ENCODE data around the gene EHD3.

Gene EHD3

GRCh38 chr2:31233741-31234682 lies at the start of gene EHD3:
EHD3 (plus strand) TSS chr2:31234152; CDS start chr2:31234622, 470 bp downstream.
- Histone ChIP-seq H3K27ac (peak within 1 kb of the TSS; percentile 31 to 79 (median 71); a peak in 20 of 22 replicates), H4K20me1 (peaks cover 0 to 21% (median 0%) of the 10 kb centered on the region in 11 experiments; a peak in 3 of 22 replicates), H3K4me3 (peak within 1 kb of the TSS; percentile 63 to 80 (median 72)), H3K4me2 (peak within 1 kb of the TSS; percentile 89 to 99 (median 96)), H3K27me3 (no peaks in the 10 kb centered on the region), H3K4me1 (peaks cover 34 to 53% (median 44%) of the 10 kb centered on the region in 10 experiments), H3K9ac (peak within 1 kb of the TSS; percentile 66 to 82 (median 79)), H3K9me3 (replicated peaks in 1 of 11) (no peaks in the 10 kb centered on the region), H3K36me3 (peaks cover 0 to 12% (median 0%) of the 10 kb centered on the region in 11 experiments; a peak in 5 of 22 replicates)
- no peak for TF ChIP-seq Cebpa-rat (IDR thresholded peaks at IDR 0.05)

- H3K4me2 ChIP-seq = no peak overlapping the region
- TF ChIP-seq Cebpa-rat (IDR thresholded peaks at IDR 0.05) = no peak
- no peak overlapping the region for H3K9ac ChIP-seq
- H3K27ac ChIP-seq = no peak overlapping the region
- H3K27me3 ChIP-seq = no peaks in the 10 kb centered on the region
- peaks cover 0 to 16% (median 0%) of the 10 kb centered on the region in 11 experiments; a peak in 1 of 22 replicates for H3K36me3 ChIP-seq
- peaks cover 0 to 11% (median 7%) of the 10 kb centered on the region in 11 experiments; a peak in 9 of 22 replicates for H3K9me3 ChIP-seq (replicated peaks in 1 of 11)
- H3K4me3 ChIP-seq = no peak overlapping the region
- no peaks in the 10 kb centered on the region for H3K4me1 ChIP-seq
- H4K20me1 ChIP-seq = no peaks in the 10 kb centered on the region
Measured at GRCh38 chr2:31187166-31187565, 46.8 kb upstream of the EHD3 start.

DNA sequence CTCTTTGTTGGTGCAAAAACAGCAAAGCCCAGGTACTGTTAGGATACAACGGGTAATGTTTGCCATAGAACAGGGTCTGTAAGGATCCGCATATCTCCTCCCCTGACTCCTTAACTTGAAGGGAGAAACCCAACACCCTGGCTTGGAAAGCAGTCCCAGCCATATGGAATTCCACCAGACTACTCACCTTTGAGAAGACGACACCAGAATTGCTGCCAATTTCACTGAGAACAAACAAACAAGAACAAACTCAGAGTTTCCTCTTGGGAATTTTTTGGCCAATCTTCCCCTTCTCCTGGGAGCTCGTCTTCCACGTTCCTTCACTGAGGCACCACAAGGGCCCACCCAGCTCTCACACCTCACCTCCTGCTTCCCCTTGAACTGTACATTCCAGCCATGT lies 45.8 kb upstream of the EHD3 start:
- Histone ChIP-seq H3K9ac (no peak overlapping the region), H3K4me1 (no peaks in the 10 kb centered on the region), H3K27me3 (no peaks in the 10 kb centered on the region), H3K36me3 (peaks cover 0 to 17% (median 0%) of the 10 kb centered on the region in 11 experiments; a peak in 1 of 22 replicates), H4K20me1 (no peaks in the 10 kb centered on the region), H3K27ac (no peak overlapping the region), H3K4me2 (no peak overlapping the region), H3K9me3 (replicated peaks in 1 of 11) (peaks cover 0 to 11% (median 7%) of the 10 kb centered on the region in 11 experiments; a peak in 9 of 22 replicates), H3K4me3 (no peak overlapping the region)
- no peak for TF ChIP-seq Cebpa-rat (IDR thresholded peaks at IDR 0.05)

DNA sequence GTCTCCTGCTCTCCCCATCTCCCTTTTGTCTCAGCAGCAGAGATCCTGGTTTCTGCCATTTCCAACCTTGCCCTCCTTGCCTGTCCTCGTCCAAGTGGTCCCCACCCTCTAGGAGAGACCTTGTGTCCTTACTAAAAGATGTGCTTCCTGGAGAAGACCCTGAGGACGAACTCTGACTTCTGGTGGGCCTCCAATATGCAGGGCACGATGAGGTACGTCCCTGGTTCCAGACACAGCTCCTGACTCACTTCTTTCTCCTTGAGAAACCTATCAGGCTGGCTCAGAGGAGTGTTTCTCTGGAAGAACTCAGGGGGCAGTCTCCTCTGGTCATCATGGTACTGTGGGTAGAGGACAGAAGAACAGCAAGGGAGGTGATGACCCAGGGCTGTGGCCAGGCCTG lies 44.8 kb upstream of the EHD3 start:
- Histone ChIP-seq H3K27me3 (no peaks in the 10 kb centered on the region), H4K20me1 (no peaks in the 10 kb centered on the region), H3K9me3 (replicated peaks in 1 of 11) (peaks cover 0 to 7% (median 3%) of the 10 kb centered on the region in 11 experiments; a peak in 9 of 22 replicates), H3K27ac (no peak overlapping the region), H3K9ac (no peak overlapping the region), H3K4me2 (no peak overlapping the region), H3K4me3 (no peak overlapping the region), H3K36me3 (peaks cover 0 to 17% (median 0%) of the 10 kb centered on the region in 11 experiments; a peak in 1 of 22 replicates), H3K4me1 (no peaks in the 10 kb centered on the region)
- no peak for TF ChIP-seq Cebpa-rat (IDR thresholded peaks at IDR 0.05)

- no peak overlapping the region for H3K4me2 ChIP-seq
- H3K4me1 ChIP-seq = no peaks in the 10 kb centered on the region
- H3K9me3 ChIP-seq (replicated peaks in 1 of 11) = no peaks in the 10 kb centered on the region; a peak in 1 of 22 replicates
- no peaks in the 10 kb centered on the region for H4K20me1 ChIP-seq
- no peak overlapping the region for H3K4me3 ChIP-seq
- no peak overlapping the region for H3K27ac ChIP-seq
- no peak overlapping the region for H3K9ac ChIP-seq
- no peak for TF ChIP-seq Cebpa-rat (IDR thresholded peaks at IDR 0.05)
- H3K27me3 ChIP-seq = no peaks in the 10 kb centered on the region
- H3K36me3 ChIP-seq = peaks cover 0 to 17% (median 0%) of the 10 kb centered on the region in 11 experiments; a peak in 1 of 22 replicates
Measured at GRCh38 chr2:31190188-31190587, 43.8 kb upstream of the EHD3 start.

GRCh38 chr2:31191931-31192330 lies 42.0 kb upstream of the EHD3 start:
- no peaks in the 10 kb centered on the region; a peak in 1 of 22 replicates for H3K9me3 ChIP-seq (replicated peaks in 1 of 11)
- H3K9ac ChIP-seq = no peak overlapping the region
- no peak for TF ChIP-seq Cebpa-rat (IDR thresholded peaks at IDR 0.05)
- H3K4me1 ChIP-seq = no peaks in the 10 kb centered on the region
- no peak overlapping the region for H3K4me3 ChIP-seq
- no peak overlapping the region for H3K4me2 ChIP-seq
- peaks cover 0 to 17% (median 0%) of the 10 kb centered on the region in 11 experiments; a peak in 1 of 22 replicates for H3K36me3 ChIP-seq
- H3K27me3 ChIP-seq = no peaks in the 10 kb centered on the region
- H3K27ac ChIP-seq = no peak overlapping the region
- H4K20me1 ChIP-seq = no peaks in the 10 kb centered on the region

DNA sequence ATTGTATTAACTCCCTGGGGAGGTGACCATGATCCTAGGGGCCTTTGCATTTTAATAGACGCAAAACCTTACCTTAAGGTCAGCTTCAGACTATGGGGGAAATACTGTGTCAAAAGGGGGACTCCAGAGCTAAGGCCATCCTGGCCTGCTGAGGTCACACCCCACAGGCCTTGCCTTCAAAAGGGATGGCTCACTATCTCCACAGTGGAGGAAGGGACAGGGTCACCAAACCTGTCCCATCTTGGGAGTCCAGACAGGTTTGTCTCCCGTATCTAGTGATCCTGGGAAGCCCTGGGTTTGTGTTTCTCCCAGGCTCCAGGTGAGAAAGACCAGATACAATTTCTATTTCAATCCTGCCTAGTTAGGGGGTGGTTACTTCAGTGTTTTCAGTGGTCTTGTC lies 41.6 kb upstream of the EHD3 start:
- Histone ChIP-seq H3K27ac (no peak overlapping the region), H3K9ac (no peak overlapping the region), H3K9me3 (replicated peaks in 1 of 11) (no peaks in the 10 kb centered on the region; a peak in 1 of 22 replicates), H3K4me2 (no peak overlapping the region), H3K4me1 (no peaks in the 10 kb centered on the region), H3K4me3 (no peak overlapping the region), H4K20me1 (no peaks in the 10 kb centered on the region), H3K36me3 (peaks cover 0 to 17% (median 0%) of the 10 kb centered on the region in 11 experiments; a peak in 1 of 22 replicates), H3K27me3 (no peaks in the 10 kb centered on the region)
- TF ChIP-seq Cebpa-rat (IDR thresholded peaks at IDR 0.05) = no peak

DNA sequence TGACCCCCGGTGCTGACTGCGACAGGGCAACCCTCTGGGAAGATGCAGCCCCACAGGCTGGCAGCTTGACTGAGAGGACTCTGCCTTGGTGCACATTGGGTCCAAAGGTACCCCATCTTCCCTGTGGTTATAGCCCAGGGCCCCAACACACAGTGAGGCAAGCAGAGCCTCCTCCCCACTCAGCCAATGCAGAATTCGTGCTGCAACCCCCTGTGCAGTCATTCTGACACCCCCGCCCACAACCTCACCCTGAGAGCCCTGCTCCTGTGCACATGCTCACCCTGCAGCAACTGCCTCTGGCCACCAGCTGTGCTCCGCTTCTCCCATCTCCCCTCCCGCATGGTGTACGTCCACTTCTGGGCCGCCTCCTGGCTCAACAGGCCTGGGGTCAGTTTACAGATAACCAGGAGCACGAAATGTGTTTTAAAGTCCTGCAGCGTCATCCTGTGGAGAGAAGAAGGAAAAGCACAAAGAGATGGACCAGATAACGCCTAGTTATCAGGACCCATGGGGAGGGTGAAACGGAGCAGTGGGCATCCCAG lies 41.0 kb upstream of the EHD3 start:
- H4K20me1 ChIP-seq = no peaks in the 10 kb centered on the region
- TF ChIP-seq Cebpa-rat (IDR thresholded peaks at IDR 0.05) = no peak
- H3K4me2 ChIP-seq = no peak overlapping the region
- H3K9me3 ChIP-seq (replicated peaks in 1 of 11) = no peaks in the 10 kb centered on the region; a peak in 1 of 22 replicates
- H3K36me3 ChIP-seq = peaks cover 0 to 17% (median 0%) of the 10 kb centered on the region in 11 experiments; a peak in 1 of 22 replicates
- no peak overlapping the region for H3K4me3 ChIP-seq
- no peak overlapping the region for H3K9ac ChIP-seq
- no peak overlapping the region for H3K27ac ChIP-seq
- H3K27me3 ChIP-seq = no peaks in the 10 kb centered on the region
- no peaks in the 10 kb centered on the region for H3K4me1 ChIP-seq

GRCh38 chr2:31193806-31194205 lies 40.1 kb upstream of the EHD3 start:
- H3K9me3 ChIP-seq (replicated peaks in 1 of 11) = peaks cover 0 to under 1% (median 0%) of the 10 kb centered on the region in 11 experiments; a peak in 2 of 22 replicates
- no peaks in the 10 kb centered on the region for H3K27me3 ChIP-seq
- H3K9ac ChIP-seq = no peak overlapping the region
- no peaks in the 10 kb centered on the region for H4K20me1 ChIP-seq
- H3K4me2 ChIP-seq = no peak overlapping the region
- H3K4me3 ChIP-seq = no peak overlapping the region
- H3K36me3 ChIP-seq = peaks cover 0 to 17% (median 0%) of the 10 kb centered on the region in 11 experiments; a peak in 1 of 22 replicates
- H3K27ac ChIP-seq = no peak overlapping the region
- H3K4me1 ChIP-seq = no peaks in the 10 kb centered on the region
- TF ChIP-seq Cebpa-rat (IDR thresholded peaks at IDR 0.05) = no peak

Measured in BLaER1 treated with 17β-estradiol and CSF1 and Interleukin-3, amounts not matched to agents 10 nM and 100 nM (cell line).